ENCODE data around the gene SCARB2.
"Not testable (repeated sequence)": the region's sequence is repeated elsewhere in the genome, so short reads cannot be mapped to it uniquely, and the experiment has no call there.

The SCARB2 gene, protein sequence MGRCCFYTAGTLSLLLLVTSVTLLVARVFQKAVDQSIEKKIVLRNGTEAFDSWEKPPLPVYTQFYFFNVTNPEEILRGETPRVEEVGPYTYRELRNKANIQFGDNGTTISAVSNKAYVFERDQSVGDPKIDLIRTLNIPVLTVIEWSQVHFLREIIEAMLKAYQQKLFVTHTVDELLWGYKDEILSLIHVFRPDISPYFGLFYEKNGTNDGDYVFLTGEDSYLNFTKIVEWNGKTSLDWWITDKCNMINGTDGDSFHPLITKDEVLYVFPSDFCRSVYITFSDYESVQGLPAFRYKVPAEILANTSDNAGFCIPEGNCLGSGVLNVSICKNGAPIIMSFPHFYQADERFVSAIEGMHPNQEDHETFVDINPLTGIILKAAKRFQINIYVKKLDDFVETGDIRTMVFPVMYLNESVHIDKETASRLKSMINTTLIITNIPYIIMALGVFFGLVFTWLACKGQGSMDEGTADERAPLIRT
- total RNA-seq = 17.0 to 37.5 (median 34.4) reads per million in 4 experiments

DNA sequence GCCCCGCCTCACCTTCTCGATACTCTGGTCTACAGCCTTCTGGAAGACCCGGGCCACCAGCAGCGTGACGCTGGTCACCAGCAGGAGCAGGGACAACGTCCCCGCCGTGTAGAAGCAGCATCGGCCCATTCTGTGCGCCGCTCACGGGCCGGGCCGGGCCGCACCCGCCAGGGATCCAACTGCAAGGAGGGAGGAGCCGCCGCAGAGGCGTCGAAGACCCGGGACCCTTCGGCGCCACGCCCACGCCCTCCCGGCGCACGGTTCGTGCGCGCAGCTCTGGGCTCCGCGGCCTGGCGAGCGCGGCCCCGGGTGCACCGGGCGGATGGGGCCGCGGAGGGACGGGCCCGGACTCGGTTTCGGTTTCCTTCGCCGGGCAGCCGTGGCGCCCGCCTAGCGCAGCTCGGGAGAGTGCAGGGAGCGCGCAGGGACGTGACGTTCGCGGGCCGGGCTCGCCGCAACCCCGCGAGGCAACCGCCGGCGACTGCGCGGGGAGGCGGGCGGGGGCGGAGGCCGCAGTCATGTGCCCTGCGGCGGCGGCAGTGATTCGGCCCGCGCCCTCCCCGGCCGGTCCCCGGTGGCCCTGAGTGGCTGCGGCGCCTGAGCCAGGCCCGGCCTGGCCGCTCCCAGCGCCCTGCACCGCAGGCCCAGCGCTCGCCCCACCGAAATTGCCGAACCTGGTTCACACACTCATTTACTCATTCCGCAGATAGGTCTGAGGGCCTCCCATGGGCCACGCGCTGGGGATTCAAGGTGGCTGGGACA, at the start of gene SCARB2:
Gene SCARB2 (minus strand): TSS at position 410 of the 762 bp plus-strand sequence. CDS start 281 bp downstream, at position 129.
- DNase-seq = peak; percentile 64

DNA sequence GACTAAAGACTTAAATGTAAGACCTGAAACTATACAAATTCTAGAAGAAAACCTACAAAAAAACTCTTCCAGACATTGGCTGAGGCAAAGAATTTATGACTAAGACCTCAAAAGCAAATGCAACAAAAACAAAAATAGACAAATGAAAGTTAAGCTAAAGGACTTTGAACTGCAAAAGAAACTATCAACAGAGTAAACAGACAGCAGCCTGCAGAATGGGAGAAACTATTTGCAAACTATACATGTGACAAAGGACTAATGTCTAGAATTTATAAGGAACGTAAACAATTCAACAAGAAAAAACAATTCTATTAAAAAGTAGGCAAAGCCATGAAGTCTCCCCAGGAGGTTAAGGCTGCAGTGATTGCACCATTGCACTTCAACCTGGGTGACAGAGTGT, 46.9 kb upstream of the SCARB2 start:
- no peak for DNase-seq

GRCh38 chr4:76257824-76258223, 44.2 kb upstream of the SCARB2 start:
- no peak for DNase-seq

GRCh38 chr4:76256968-76257367, 43.3 kb upstream of the SCARB2 start:
- no peak for DNase-seq

DNA sequence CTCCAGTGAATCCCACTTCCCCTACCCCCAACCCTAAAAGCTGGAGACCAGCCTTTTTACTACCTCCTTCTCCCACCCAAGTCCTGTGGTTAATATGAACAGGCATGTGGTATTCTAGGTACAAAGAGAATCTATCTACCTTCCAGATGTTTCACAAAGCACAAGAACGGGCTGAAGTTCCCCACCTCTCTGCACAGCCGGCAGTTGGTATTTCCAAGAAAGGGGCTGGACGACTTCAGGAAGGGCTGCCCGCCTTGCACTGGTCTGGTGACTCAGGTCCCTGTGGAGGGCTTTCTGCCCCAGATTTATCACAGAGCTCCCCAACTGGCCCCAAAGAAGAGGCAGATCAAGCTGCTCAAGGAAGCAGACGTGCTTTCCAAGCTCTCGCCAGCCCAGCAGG, 42.4 kb upstream of the SCARB2 start:
- no peak for DNase-seq

GRCh38 chr4:76253511-76253910, 39.9 kb upstream of the SCARB2 start:
- no peak for DNase-seq

DNA sequence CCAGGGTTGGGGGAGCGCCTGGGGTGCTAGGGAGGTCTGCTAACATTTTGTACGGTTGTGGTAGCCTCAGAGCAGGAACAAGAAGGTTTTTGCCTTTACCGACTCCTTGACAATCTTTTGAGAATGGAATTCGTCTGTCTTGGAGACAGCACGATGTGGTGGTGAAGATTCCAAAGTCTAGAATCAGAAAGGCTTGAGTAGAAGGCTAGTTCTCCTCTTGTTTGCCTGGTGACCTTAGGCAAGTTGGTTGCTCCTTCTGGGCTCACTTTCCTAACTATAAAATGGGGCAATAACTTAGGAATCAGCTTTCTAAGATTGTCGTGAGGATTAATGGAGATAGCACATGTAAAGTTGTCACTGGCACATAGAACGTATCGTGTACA, 38.6 kb upstream of the SCARB2 start:
- DNase-seq = no peak

DNA sequence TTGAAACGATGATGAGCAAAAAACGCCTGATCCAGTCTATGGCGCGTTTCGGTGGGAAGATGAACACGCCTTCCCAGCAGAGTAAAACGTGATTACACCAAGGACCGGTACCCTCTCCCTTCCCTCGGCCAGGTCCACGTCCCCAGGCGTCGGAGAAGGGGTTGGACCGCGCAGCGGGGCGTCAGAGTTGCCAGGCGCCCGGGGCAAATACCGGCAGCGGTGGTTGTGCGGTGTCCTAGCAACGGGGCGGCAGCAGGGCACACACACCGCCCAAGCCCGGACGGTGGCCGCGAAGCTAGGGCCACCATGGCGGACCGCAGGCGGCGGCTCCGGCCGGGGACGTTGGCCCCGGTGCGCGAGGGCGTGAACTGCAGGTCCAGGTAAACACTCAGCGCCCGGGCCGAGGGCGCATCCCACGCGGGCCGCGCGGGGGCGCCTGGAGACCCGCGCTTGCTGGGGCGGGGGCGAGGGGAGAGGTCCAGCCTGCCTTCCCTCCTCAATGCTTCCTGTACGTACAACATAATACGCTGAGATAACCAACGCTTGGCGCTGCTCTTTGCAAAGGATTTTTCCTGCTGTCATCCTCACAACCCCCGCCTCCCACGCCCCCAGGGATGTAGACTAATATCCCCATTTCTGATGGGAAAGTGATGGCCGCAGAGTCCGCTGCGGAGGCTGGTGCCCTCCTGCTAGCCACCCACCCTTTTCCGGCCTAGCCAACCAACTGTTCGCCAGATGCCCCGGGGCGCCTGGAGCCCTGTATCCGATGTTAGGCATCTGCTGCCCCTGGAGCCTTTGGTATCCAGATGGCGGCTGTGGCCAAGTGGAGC, 38.0 kb upstream of the SCARB2 start, which contains the start of gene FAM47E:
Gene FAM47E (plus strand): TSS at position 281 of the 830 bp plus-strand sequence. CDS start 26 bp downstream, at position 307.
- no peak for DNase-seq

DNA sequence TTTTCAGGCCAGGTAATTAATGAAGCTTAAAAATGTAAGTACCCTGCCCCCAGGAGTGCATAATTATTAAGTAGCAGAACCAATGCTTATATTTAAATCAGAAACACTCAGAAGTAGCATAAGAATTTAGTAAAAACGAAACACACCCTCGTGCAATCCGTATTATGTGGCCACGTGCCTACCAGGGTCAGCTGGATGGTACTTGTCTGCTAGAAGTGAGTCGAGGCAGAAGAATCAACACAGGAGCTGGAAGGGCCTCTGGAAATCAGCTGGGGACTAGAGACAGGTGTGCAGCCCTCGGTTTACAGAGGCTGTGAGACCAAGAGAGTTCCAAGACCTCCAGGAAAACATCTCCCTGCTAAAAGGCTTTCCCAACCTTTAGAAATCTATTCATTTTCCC, 37.3 kb upstream of the SCARB2 start:
- no peak for DNase-seq

GRCh38 chr4:76246852-76247251, 33.2 kb upstream of the SCARB2 start:
- DNase-seq = no peak

DNA sequence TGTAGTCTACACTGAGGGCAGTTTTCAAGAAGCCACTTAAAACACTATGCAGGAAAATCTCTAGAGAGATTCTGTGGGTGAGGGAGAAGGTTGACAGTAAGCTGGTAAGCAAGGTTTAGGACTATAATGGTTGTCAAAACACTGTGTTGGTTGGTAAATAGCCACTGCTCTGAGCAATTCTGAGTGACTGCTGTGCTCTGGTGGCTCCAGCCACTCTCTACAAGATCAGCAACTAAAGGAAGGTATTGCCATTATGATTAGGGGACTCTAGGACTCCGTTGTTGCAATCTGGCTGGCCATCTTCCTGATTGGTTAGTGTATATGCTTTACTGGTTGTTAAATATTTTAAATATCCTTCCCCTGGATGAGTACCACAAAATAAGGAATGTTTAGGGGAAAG, 32.4 kb upstream of the SCARB2 start:
- DNase-seq = no peak

GRCh38 chr4:76243877-76244276, 30.3 kb upstream of the SCARB2 start:
- not testable (repeated sequence) for DNase-seq

DNA sequence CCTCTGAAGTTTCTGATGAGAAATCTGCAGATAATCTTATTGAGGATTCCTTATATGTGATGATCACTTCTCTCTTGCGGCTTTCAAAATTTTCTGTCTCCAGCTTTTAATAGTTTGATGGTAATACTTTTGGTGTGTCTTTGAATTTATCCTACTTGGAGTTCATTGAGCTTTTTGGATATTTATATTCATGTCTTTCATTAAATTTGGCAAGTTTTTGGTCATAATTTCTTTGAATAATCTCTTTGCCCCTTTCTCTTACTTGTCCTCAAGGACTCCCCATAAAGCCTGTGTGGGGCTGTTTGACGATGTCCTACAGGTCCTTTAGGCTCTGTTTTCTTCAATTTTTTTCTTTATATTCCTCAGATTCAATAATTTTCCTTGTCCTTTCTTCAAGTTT, 26.6 kb upstream of the SCARB2 start:
- no peak for DNase-seq

DNA sequence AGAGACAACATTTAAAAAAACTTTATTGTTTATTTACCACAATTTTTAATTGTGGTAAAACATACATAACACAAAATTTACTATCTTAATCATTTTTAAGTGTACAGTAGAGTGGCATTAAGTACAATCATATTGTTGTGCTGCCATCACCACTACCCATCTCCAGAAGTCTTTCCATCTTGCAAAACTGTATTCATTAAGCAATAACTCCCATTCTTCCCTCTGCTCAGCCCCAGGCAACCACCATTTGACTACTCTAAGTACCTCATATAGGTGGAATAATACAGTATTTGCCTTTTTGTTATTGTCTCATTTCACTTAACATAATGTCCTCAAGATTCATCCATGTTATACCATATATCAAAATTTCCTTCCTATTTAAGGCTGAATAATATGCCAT, 25.1 kb upstream of the SCARB2 start:
- DNase-seq = no peak

GRCh38 chr4:76238236-76238635, 24.6 kb upstream of the SCARB2 start:
- no peak for DNase-seq

GRCh38 chr4:76235915-76236314, 22.3 kb upstream of the SCARB2 start:
- DNase-seq = no peak

DNA sequence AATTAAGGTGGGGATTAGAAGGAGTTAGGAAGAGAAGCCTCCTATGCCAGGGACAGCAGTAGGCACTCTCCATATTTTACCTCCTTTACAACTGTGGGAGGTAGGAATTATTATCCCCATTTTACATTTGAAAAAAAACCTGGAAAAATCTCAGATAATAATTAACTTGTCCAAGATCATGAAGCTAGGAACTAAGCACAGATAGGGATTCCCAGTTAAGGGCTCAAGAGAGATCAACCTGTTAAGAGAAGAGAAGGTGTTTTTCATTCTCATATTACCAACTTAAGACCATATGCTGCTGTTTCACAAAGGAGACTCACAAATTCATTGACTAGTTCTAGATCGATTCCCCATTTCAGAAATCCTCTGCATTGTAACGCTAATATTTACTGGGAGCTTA, 21.8 kb upstream of the SCARB2 start:
- no peak for DNase-seq

- DNase-seq = no peak
These were observed 21.0 kb upstream of the SCARB2 start for GRCh38 chr4:76234679-76235044.

- no peak for DNase-seq
These were observed 20.5 kb upstream of the SCARB2 start for GRCh38 chr4:76233967-76234678.

- DNase-seq = no peak
These were observed 19.9 kb upstream of the SCARB2 start for GRCh38 chr4:76233529-76233928.

DNA sequence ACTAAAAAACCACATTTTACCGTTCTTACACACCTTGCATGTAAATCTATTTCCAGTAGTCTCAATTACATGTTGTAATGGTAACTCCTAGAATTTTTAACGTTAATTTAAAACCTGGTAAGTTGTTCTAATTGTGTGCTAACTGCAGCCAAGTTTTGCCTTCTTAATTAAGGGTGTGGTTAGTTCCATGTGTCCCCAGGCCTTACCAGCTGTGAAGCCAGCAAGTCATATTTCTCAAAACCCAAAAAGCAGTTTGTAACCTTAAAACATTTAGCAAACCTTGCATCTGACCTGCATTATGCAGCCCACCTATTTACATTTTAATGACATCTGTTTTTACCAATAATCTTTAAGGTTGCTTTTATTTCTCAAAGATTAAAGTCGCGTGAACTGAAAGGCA, 19.5 kb upstream of the SCARB2 start:
- no peak for DNase-seq

- no peak for DNase-seq
These were observed 19.1 kb upstream of the SCARB2 start for GRCh38 chr4:76232681-76233080.
